SK-N-SH treated with all-trans-retinoic acid at 6 μM for 48 hours (cell line): ENCODE data around the gene SDK1.

Source experiments
- ATAC-seq: fragments of 200-7000 bp; cut with Tn5 transposase; 3 replicates; pipeline ENCODE4 v1.9.1; 2020; ENCODE audit warnings: mild to moderate bottlenecking, moderate library complexity
- ARNTL ChIP-seq: fragments of 450-650 bp; formaldehyde crosslinking; IDR thresholded peaks from 2 replicates; pipeline ENCODE4 v1.5.0; 2020; ENCODE audit warnings: low read depth, mild to moderate bottlenecking, moderate library complexity, borderline replicate concordance
- CSDC2 ChIP-seq: fragments of 250-450 bp; sonication (Bioruptor Pico); IDR thresholded peaks from 2 replicates; pipeline ENCODE4 v1.5.0; 2020; ENCODE audit warnings: mild to moderate bottlenecking, moderate library complexity
- CSRNP3 ChIP-seq: fragments of 250-450 bp; sonication (Bioruptor Pico); IDR thresholded peaks from 2 replicates; pipeline ENCODE4 v1.5.1; 2021; ENCODE audit warnings: mild to moderate bottlenecking, moderate library complexity
- ESRRG ChIP-seq: fragments of 250-450 bp; sonication (Bioruptor Pico); IDR thresholded peaks from 2 replicates; pipeline ENCODE4 v1.6.1; 2021; ENCODE audit warnings: mild to moderate bottlenecking
- GLIS3 ChIP-seq: fragments of 250-450 bp; sonication (Bioruptor Pico); IDR thresholded peaks from 2 replicates; pipeline ENCODE4 v1.5.0; 2020; ENCODE audit warnings: mild to moderate bottlenecking, moderate library complexity
- ISL1 ChIP-seq: fragments of 250-450 bp; sonication (Bioruptor Pico); IDR thresholded peaks from 2 replicates; pipeline ENCODE4 v2.1.2; 2022; ENCODE audit warnings: mild to moderate bottlenecking, moderate library complexity
- OSR1 ChIP-seq: fragments of 250-450 bp; sonication (Bioruptor Pico); IDR thresholded peaks from 2 replicates; pipeline ENCODE4 v1.8.0; 2022; ENCODE audit warnings: moderate library complexity, mild to moderate bottlenecking, inconsistent platforms
- PPARA ChIP-seq: fragments of 250-450 bp; sonication (Bioruptor Pico); IDR thresholded peaks from 2 replicates; pipeline ENCODE4 v1.5.0; 2020; ENCODE audit warnings: mild to moderate bottlenecking, borderline replicate concordance
- RARB ChIP-seq: fragments of 250-450 bp; sonication (Bioruptor Pico); IDR thresholded peaks from 2 replicates; pipeline ENCODE4 v1.8.0; 2021; ENCODE audit warnings: mild to moderate bottlenecking, moderate library complexity
- SNAI2 ChIP-seq: fragments of 250-450 bp; sonication (Bioruptor Pico); IDR thresholded peaks from 2 replicates; pipeline ENCODE4 v1.5.0; 2020; ENCODE audit warnings: mild to moderate bottlenecking, moderate library complexity
- TCF4 ChIP-seq: fragments of 250-450 bp; sonication (Bioruptor Pico); IDR thresholded peaks from 2 replicates; pipeline ENCODE4 v1.8.0; 2021; ENCODE audit warnings: mild to moderate bottlenecking, moderate library complexity, borderline replicate concordance
- TOX ChIP-seq: fragments of 250-450 bp; sonication (Bioruptor Pico); IDR thresholded peaks from 2 replicates; pipeline ENCODE4 v1.8.0; 2021; ENCODE audit warnings: mild to moderate bottlenecking, moderate library complexity, borderline replicate concordance
- ZC3H10 ChIP-seq: fragments of 250-450 bp; sonication (Bioruptor Pico); IDR thresholded peaks from 2 replicates; pipeline ENCODE4 v1.5.1; 2021; ENCODE audit warnings: mild to moderate bottlenecking, moderate library complexity
- ZFP3 ChIP-seq: fragments of 250-450 bp; sonication (Bioruptor Pico); IDR thresholded peaks from 2 replicates; pipeline ENCODE4 v1.5.0; 2020; ENCODE audit warnings: mild to moderate bottlenecking, moderate library complexity
- ZNF565 ChIP-seq: fragments of 450-650 bp; formaldehyde crosslinking; conservative IDR thresholded peaks from 2 replicates; pipeline ENCODE4 v1.5.0; 2020; ENCODE audit warnings: low read depth, mild to moderate bottlenecking, moderate library complexity
- ZNF8 ChIP-seq: fragments of 450-650 bp; formaldehyde crosslinking; IDR thresholded peaks from 2 replicates; pipeline ENCODE4 v1.5.0; 2020; ENCODE audit warnings: mild to moderate bottlenecking, moderate library complexity
- TF ChIP-seq, protein P1 (sequence below): fragments of 250-450 bp; sonication (Bioruptor Pico); IDR thresholded peaks from 2 replicates; pipeline ENCODE4 v1.8.0; 2020; ENCODE audit warnings: mild to moderate bottlenecking, moderate library complexity, borderline replicate concordance
- TF ChIP-seq, protein P2 (sequence below): fragments of 250-450 bp; sonication (Bioruptor Pico); IDR thresholded peaks from 2 replicates; pipeline ENCODE4 v1.5.0; 2020; ENCODE audit warnings: mild to moderate bottlenecking, moderate library complexity
- TF ChIP-seq, protein P3 (sequence below): fragments of 250-450 bp; sonication (Bioruptor Pico); IDR thresholded peaks from 2 replicates; pipeline ENCODE4 v1.8.0; 2021; ENCODE audit warnings: low read depth, mild to moderate bottlenecking, moderate library complexity, borderline replicate concordance

SDK1 gene

DNA sequence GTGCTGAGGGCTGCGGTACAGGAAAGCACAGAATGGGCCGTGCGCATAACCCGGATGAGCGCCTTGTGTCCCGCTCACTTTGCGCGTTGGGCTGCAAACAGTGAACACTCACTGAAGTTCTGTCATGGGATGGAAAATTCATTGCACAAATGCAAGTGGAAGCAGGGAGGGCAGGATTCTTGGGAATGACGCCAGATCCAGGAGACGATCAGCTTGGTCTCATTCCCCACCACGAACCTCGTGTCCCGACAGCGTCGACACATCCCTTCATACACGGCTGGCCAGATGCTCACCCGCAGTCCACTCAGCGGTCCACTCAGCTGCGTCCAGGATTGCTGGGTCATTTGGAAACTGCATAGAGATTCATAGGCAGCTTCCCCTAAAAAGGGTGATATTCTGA, 607.1 kb downstream of the SDK1 start:
- TF ChIP-seq CSDC2 (CRISPR knock-in tag), result no peak
- no peak for TF ChIP-seq ZFP3
- no peak for TF ChIP-seq ESRRG (CRISPR knock-in tag)
- TF ChIP-seq ZC3H10 (CRISPR knock-in tag), result no peak
- no peak for TF ChIP-seq ZNF565 (CRISPR knock-in tag)
- no peak for TF ChIP-seq ZNF8 (CRISPR knock-in tag)
- no peak for TF ChIP-seq SNAI2 (CRISPR knock-in tag)
- TF ChIP-seq CSRNP3 (CRISPR knock-in tag), result no peak
- no peak for TF ChIP-seq ARNTL (CRISPR knock-in tag)
- TF ChIP-seq PPARA (CRISPR knock-in tag), result no peak
- TF ChIP-seq GLIS3 (CRISPR knock-in tag), result no peak
- no peak for TF ChIP-seq RARB (CRISPR knock-in tag)
- TF ChIP-seq TOX (CRISPR knock-in tag), result no peak
- no peak for TF ChIP-seq ISL1 (CRISPR knock-in tag)
- TF ChIP-seq OSR1, result no peak
- TF ChIP-seq, protein P1, sequence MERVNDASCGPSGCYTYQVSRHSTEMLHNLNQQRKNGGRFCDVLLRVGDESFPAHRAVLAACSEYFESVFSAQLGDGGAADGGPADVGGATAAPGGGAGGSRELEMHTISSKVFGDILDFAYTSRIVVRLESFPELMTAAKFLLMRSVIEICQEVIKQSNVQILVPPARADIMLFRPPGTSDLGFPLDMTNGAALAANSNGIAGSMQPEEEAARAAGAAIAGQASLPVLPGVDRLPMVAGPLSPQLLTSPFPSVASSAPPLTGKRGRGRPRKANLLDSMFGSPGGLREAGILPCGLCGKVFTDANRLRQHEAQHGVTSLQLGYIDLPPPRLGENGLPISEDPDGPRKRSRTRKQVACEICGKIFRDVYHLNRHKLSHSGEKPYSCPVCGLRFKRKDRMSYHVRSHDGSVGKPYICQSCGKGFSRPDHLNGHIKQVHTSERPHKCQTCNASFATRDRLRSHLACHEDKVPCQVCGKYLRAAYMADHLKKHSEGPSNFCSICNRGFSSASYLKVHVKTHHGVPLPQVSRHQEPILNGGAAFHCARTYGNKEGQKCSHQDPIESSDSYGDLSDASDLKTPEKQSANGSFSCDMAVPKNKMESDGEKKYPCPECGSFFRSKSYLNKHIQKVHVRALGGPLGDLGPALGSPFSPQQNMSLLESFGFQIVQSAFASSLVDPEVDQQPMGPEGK (CRISPR knock-in tag), result no peak
- ATAC-seq, result no peak

DNA sequence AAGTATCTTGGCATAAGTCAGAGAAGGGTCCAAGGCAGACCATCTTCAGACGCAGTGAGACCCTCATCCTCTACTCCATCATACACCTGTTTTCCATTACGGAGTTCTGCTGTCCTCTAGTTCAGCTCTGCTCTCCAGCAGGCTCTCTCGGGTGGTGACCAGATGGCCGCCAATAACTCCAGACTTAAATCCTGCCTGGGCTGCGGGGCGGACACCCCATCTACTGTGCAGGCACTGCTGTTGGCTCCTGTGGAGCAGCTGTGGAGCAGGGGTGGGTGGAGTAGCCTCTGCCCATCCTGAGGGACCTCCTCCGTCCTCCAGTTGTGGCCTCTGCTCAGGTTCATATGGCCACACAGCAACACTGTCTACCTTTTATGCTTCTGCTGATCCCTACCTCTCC, 608.1 kb downstream of the SDK1 start:
- no peak; the same call in 2 of the 3 replicates for ATAC-seq

GRCh38 chr7:3910054-3910453, 609.0 kb downstream of the SDK1 start:
- no peak for ATAC-seq
- TF ChIP-seq CSRNP3 (CRISPR knock-in tag) (no peak), RARB (CRISPR knock-in tag) (no peak), ESRRG (CRISPR knock-in tag) (no peak), TOX (CRISPR knock-in tag) (no peak), ISL1 (CRISPR knock-in tag) (no peak), TCF4 (CRISPR knock-in tag) (no peak), PPARA (CRISPR knock-in tag) (no peak), CSDC2 (CRISPR knock-in tag) (no peak), ZFP3 (no peak), ZNF565 (CRISPR knock-in tag) (no peak), ZC3H10 (CRISPR knock-in tag) (no peak)
- TF ChIP-seq, protein P2, sequence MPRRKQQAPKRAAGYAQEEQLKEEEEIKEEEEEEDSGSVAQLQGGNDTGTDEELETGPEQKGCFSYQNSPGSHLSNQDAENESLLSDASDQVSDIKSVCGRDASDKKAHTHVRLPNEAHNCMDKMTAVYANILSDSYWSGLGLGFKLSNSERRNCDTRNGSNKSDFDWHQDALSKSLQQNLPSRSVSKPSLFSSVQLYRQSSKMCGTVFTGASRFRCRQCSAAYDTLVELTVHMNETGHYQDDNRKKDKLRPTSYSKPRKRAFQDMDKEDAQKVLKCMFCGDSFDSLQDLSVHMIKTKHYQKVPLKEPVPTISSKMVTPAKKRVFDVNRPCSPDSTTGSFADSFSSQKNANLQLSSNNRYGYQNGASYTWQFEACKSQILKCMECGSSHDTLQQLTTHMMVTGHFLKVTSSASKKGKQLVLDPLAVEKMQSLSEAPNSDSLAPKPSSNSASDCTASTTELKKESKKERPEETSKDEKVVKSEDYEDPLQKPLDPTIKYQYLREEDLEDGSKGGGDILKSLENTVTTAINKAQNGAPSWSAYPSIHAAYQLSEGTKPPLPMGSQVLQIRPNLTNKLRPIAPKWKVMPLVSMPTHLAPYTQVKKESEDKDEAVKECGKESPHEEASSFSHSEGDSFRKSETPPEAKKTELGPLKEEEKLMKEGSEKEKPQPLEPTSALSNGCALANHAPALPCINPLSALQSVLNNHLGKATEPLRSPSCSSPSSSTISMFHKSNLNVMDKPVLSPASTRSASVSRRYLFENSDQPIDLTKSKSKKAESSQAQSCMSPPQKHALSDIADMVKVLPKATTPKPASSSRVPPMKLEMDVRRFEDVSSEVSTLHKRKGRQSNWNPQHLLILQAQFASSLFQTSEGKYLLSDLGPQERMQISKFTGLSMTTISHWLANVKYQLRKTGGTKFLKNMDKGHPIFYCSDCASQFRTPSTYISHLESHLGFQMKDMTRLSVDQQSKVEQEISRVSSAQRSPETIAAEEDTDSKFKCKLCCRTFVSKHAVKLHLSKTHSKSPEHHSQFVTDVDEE (CRISPR knock-in tag), result no peak
- TF ChIP-seq, protein P1 (CRISPR knock-in tag), result no peak
- TF ChIP-seq, protein P3, sequence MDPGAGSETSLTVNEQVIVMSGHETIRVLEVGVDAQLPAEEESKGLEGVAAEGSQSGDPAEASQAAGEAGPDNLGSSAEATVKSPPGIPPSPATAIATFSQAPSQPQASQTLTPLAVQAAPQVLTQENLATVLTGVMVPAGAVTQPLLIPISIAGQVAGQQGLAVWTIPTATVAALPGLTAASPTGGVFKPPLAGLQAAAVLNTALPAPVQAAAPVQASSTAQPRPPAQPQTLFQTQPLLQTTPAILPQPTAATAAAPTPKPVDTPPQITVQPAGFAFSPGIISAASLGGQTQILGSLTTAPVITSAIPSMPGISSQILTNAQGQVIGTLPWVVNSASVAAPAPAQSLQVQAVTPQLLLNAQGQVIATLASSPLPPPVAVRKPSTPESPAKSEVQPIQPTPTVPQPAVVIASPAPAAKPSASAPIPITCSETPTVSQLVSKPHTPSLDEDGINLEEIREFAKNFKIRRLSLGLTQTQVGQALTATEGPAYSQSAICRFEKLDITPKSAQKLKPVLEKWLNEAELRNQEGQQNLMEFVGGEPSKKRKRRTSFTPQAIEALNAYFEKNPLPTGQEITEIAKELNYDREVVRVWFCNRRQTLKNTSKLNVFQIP (CRISPR knock-in tag), result no peak

More for the DNA sequence above, 608.1 kb downstream of the SDK1 start:
- TF ChIP-seq TCF4 (CRISPR knock-in tag) (peak; percentile 87), CSRNP3 (CRISPR knock-in tag) (no peak)
- TF ChIP-seq, all 23 proteins: peak for 1
